CD4-positive, CD25-positive, alpha-beta regulatory T cell (primary cell): ENCODE data around the gene COL6A2. TPM values are rescaled to one million over a fixed set of nuclear protein-coding genes. Genes with fewer than 3 reads are reported as not detected.

Experiments used
- ATAC-seq, 2 donors: fragments of 150-1000 bp; cut with Tn5 transposase; one replicate each; pipeline ENCODE4 v1.10.0; 2021; ENCODE audit warnings: low read depth in 2 of 2, moderate number of reproducible peaks in 2 of 2, moderate library complexity in 1 of 2
- DNase-seq, 3 donors: peaks; one replicate each; pipeline versions ENCODE4 v3.0.0 to v3.0.0-alpha.2; 2012 to 2022; ENCODE audit warnings: mixed read lengths in 1 of 3
- H3K27ac ChIP-seq: one replicate; pipeline ENCODE4 v1.7.0; 2013; ENCODE audit warnings: mild to moderate bottlenecking, low read length; ENCODE audit not compliant: insufficient read depth, poor library complexity, severe bottlenecking
- H3K27me3 ChIP-seq: one replicate; pipeline ENCODE4 v1.7.0; 2013; ENCODE audit warnings: low read length; ENCODE audit not compliant: control insufficient read depth, insufficient read depth
- H3K36me3 ChIP-seq: one replicate; pipeline ENCODE4 v1.7.0; 2013; ENCODE audit warnings: mild to moderate bottlenecking, low read length, moderate library complexity; ENCODE audit not compliant: control insufficient read depth, insufficient read depth
- H3K4me1 ChIP-seq: 2 replicates; pipeline ENCODE4 v1.7.0; 2013; ENCODE audit warnings: mild to moderate bottlenecking, low read length; ENCODE audit not compliant: insufficient read depth, control insufficient read depth, poor library complexity, severe bottlenecking
- H3K4me3 ChIP-seq: one replicate; pipeline ENCODE4 v1.7.0; 2013; ENCODE audit warnings: low read depth, mild to moderate bottlenecking, low read length, moderate library complexity
- H3K9me3 ChIP-seq, 2 experiments: 1 replicate in 1 of 2; 2 replicates in 1 of 2; pipeline ENCODE4 v1.7.0; 2013; ENCODE audit warnings: low read length in 2 of 2, mild to moderate bottlenecking in 1 of 2, moderate library complexity in 1 of 2; ENCODE audit not compliant: control insufficient read depth in 2 of 2
- H3K27ac Mint-ChIP-seq, 3 donors: one replicate each; pipeline ENCODE4 v1.8.0; 2020 to 2022; ENCODE audit warnings: mild to moderate bottlenecking in 3 of 3, mixed read lengths in 3 of 3, moderate library complexity in 2 of 3
- H3K27me3 Mint-ChIP-seq: one replicate; pipeline ENCODE4 v1.8.0; 2022; ENCODE audit warnings: mild to moderate bottlenecking, mixed read lengths
- H3K36me3 Mint-ChIP-seq: one replicate; pipeline ENCODE4 v1.8.0; 2020; ENCODE audit warnings: mixed read lengths
- H3K4me1 Mint-ChIP-seq, 4 donors: one replicate each; pipeline ENCODE4 v1.8.0; 2020 to 2022; ENCODE audit warnings: mixed read lengths in 4 of 4, mild to moderate bottlenecking in 1 of 4
- H3K4me3 Mint-ChIP-seq, 4 donors: one replicate each; pipeline ENCODE4 v1.8.0; 2020 to 2022; ENCODE audit warnings: mild to moderate bottlenecking in 4 of 4, mixed read lengths in 4 of 4, moderate library complexity in 3 of 4
- H3K9me3 Mint-ChIP-seq, 7 donors: one replicate each; pipeline ENCODE4 v1.8.0; 2020 to 2022; ENCODE audit warnings: mixed read lengths in 7 of 7, mild to moderate bottlenecking in 3 of 7, moderate library complexity in 2 of 7
- polyA plus RNA-seq, 4 donors: library from polyadenylated mRNA; unstranded; fragments of 300-500 nt; fragmentation: Illumina TruSeq; gene quantifications; one replicate each; pipeline ENCODE4 v1.2.3, GENCODE V29; 2021
- total RNA-seq: library from RNA; stranded (reverse); gene quantifications from one replicate; pipeline ENCODE4 v1.2.3, GENCODE V29; 2022

COL6A2 gene
- total and polyA plus RNA-seq, 5 donors from 2014 or later, result 0.08 to 12.9 (median 1.3) TPM

DNA sequence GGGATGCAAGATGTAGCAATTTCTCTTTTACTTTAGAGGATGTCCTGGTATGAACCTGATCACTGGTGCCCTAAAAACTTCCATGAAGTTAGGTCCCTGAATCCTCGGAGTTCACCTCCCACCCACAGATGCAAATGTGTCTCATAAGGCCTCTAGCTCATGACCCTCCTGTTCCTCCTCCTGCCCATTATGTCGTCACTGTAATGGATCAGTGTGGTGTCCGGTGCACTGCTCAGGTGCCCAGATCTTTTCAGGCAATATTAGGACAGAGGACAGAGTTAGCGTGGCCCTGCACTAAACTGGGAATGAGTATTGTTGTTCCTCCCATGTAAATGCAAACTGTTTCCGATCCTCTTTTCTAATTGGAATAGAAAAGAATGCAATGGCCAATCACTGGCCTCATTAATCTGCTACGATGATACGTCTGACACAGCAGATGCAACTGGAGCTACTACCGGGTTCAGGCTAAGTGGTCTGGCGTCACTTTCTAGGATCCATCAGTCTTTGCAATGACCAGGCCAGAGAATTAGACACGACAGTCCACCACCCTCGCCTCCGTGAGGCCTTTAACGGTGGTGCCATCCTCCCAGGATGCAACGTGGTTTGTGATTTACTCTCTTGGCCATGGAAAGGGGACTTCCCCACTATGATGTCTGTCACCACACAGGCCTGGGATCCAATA, 3.4 kb upstream of the COL6A2 start:
- Mint-ChIP-seq H3K27ac (no peak overlapping the region), H3K27me3 (peaks cover 11% of the 10 kb centered on the region), H3K36me3 (no peaks in the 10 kb centered on the region), H3K9me3 (peaks cover 0 to 9% (median 2%) of the 10 kb centered on the region in 7 donors), H3K4me3 (peak overlapping the region in 1 of 4 donors; percentile 15), H3K4me1 (peaks cover 0 to 5% (median 1%) of the 10 kb centered on the region in 4 donors)
- no peak for DNase-seq
- Histone ChIP-seq H3K4me3 (no peak overlapping the region), H3K9me3 (no peaks in the 10 kb centered on the region), H3K4me1 (peaks cover 8% of the 10 kb centered on the region), H3K36me3 (no peaks in the 10 kb centered on the region), H3K27me3 (no peaks in the 10 kb centered on the region), H3K27ac (no peak overlapping the region)
- no peak for ATAC-seq

- DNase-seq, result no peak
Measured at GRCh38 chr21:46095083-46095719, 2.7 kb upstream of the COL6A2 start.

GRCh38 chr21:46095814-46096595, 1.9 kb upstream of the COL6A2 start:
- peaks cover 24% of the 10 kb centered on the region for H3K27me3 Mint-ChIP-seq
- peaks cover 8% of the 10 kb centered on the region for H3K4me1 ChIP-seq
- H3K4me3 ChIP-seq, result no peak overlapping the region
- ATAC-seq (no peak), DNase-seq (no peak)
- H3K9me3 Mint-ChIP-seq, result peaks cover 0 to 2% (median 0%) of the 10 kb centered on the region in 7 donors
- H3K4me3 Mint-ChIP-seq, result peak overlapping the region; percentile 9 to 66 (median 52)
- H3K36me3 ChIP-seq, result no peaks in the 10 kb centered on the region
- H3K4me1 Mint-ChIP-seq, result peaks cover 0 to 5% (median 1%) of the 10 kb centered on the region in 4 donors
- no peaks in the 10 kb centered on the region for H3K9me3 ChIP-seq
- H3K36me3 Mint-ChIP-seq, result no peaks in the 10 kb centered on the region
- H3K27ac ChIP-seq, result no peak overlapping the region
- H3K27me3 ChIP-seq, result peaks cover 8% of the 10 kb centered on the region
- H3K27ac Mint-ChIP-seq, result peak overlapping the region in 2 of 3 donors; percentile 41 to 62

More at GRCh38 chr21:46095083-46095719, 2.7 kb upstream of the COL6A2 start:
- Histone ChIP-seq H3K4me1 (peaks cover 8% of the 10 kb centered on the region), H3K9me3 (no peaks in the 10 kb centered on the region), H3K36me3 (no peaks in the 10 kb centered on the region), H3K27ac (no peak overlapping the region), H3K27me3 (peaks cover under 1% of the 10 kb centered on the region), H3K4me3 (no peak overlapping the region)
- Mint-ChIP-seq H3K4me1 (peaks cover 0 to 5% (median 1%) of the 10 kb centered on the region in 4 donors), H3K27me3 (peaks cover 16% of the 10 kb centered on the region), H3K36me3 (no peaks in the 10 kb centered on the region), H3K4me3 (peak overlapping the region in 1 of 4 donors; percentile 66), H3K9me3 (peaks cover 0 to 5% (median 2%) of the 10 kb centered on the region in 7 donors), H3K27ac (peak overlapping the region in 1 of 3 donors; percentile 41)
- ATAC-seq, result no peak

DNA sequence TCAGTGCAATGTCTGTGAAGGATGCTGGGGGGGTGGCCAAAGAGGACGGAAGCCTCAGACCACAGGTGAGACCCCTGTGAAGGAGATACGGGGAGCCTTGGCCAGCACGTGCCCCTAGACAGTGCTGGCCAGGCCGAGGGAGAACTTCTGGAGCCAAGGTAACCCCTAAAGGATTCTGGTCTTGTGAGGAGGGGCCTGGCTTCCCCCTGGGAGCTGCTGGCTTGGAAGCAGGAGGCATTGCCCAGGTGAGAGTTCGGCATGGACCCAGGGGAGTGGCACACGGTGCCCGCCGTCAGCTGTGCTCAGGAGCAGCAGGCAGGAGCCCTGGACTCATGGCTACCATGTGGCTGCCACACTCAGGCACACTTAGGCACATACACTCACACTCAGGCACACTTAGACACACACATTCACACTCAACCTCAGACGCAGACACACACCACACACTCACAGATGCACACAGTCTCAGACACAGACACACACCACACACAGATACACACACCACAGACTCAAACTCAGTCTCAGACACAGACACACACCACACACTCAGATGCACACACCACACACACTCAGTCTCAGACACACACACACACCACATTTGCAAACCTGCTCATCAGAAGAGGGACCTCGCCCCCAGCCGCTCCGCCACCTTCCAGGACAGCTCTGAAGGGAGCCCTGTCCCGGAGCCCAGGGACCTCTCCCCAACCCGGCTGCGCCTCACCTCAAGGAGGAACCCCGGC, 1.1 kb upstream of the COL6A2 start:
- peaks cover 0 to 2% (median 0%) of the 10 kb centered on the region in 7 donors for H3K9me3 Mint-ChIP-seq
- Histone ChIP-seq H3K4me1 (peaks cover 8% of the 10 kb centered on the region), H3K27ac (no peak overlapping the region), H3K36me3 (no peaks in the 10 kb centered on the region), H3K4me3 (no peak overlapping the region), H3K27me3 (peaks cover 12% of the 10 kb centered on the region), H3K9me3 (no peaks in the 10 kb centered on the region)
- DNase-seq (no peak), ATAC-seq (no peak)
- no peaks in the 10 kb centered on the region for H3K36me3 Mint-ChIP-seq
- peak overlapping the region in 2 of 3 donors; percentile 0 to 9 for H3K27ac Mint-ChIP-seq
- H3K4me3 Mint-ChIP-seq, result peak overlapping the region in 3 of 4 donors; percentile 8 to 66 (median 57)
- H3K27me3 Mint-ChIP-seq, result peaks cover 32% of the 10 kb centered on the region
- H3K4me1 Mint-ChIP-seq, result peaks cover 0 to 5% (median 1%) of the 10 kb centered on the region in 4 donors

GRCh38 chr21:46098303-46099141, 610 bp downstream of the COL6A2 start:
- Histone ChIP-seq H3K27me3 (peaks cover 24% of the 10 kb centered on the region), H3K9me3 (peaks cover 4 to 13% of the 10 kb centered on the region in 2 experiments), H3K36me3 (no peaks in the 10 kb centered on the region), H3K4me1 (peaks cover 8% of the 10 kb centered on the region), H3K4me3 (no peak overlapping the region), H3K27ac (no peak overlapping the region)
- no peak overlapping the region for H3K27ac Mint-ChIP-seq
- peaks cover 49% of the 10 kb centered on the region for H3K27me3 Mint-ChIP-seq
- H3K4me3 Mint-ChIP-seq, result peak overlapping the region; percentile 28 to 84 (median 56)
- H3K9me3 Mint-ChIP-seq, result peaks cover 1 to 17% (median 3%) of the 10 kb centered on the region in 7 donors
- DNase-seq (no peak), ATAC-seq (peak in 1 of 2 donors; percentile 14)
- H3K36me3 Mint-ChIP-seq, result peaks cover 5% of the 10 kb centered on the region
- H3K4me1 Mint-ChIP-seq, result peaks cover 0 to 5% (median 1%) of the 10 kb centered on the region in 4 donors

DNA sequence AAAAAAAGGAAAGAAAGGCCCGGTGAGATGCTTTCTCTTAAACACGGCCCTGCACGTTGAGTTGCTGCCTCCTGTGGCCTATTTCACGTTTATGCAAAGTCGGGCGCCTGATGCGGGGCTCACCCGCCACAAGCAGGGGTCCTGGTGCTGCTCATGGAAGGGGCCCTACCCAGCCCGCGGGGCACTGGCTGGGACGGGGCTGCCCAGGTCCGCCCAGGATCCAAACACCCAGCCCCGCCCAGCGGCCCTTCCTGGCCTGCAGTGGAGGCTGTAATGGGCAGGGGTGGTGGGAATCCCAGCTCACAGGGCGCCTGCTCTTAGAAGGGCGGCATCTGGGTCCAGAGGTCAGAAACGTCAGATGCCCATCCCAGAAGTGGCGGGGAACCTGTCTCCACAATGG, 1.6 kb downstream of the COL6A2 start:
- H3K36me3 Mint-ChIP-seq, result peaks cover 5% of the 10 kb centered on the region
- Histone ChIP-seq H3K36me3 (no peaks in the 10 kb centered on the region), H3K4me3 (no peak overlapping the region), H3K27me3 (peaks cover 24% of the 10 kb centered on the region), H3K4me1 (peaks cover 8% of the 10 kb centered on the region), H3K9me3 (peaks cover 4 to 16% of the 10 kb centered on the region in 2 experiments), H3K27ac (no peak overlapping the region)
- ATAC-seq, result no peak
- peak overlapping the region in 1 of 4 donors; percentile 84 for H3K4me3 Mint-ChIP-seq
- H3K4me1 Mint-ChIP-seq, result peaks cover 0 to 5% (median 1%) of the 10 kb centered on the region in 4 donors
- H3K9me3 Mint-ChIP-seq, result peaks cover 1 to 24% (median 9%) of the 10 kb centered on the region in 7 donors
- no peak overlapping the region for H3K27ac Mint-ChIP-seq
- peaks cover 57% of the 10 kb centered on the region for H3K27me3 Mint-ChIP-seq
- DNase-seq, result no peak
